Right lobe of liver (tissue), 6 donors: Measurements from ENCODE around the gene RPL18A. TPM values are rescaled to one million over a fixed set of nuclear protein-coding genes. Genes with fewer than 3 reads are reported as not detected.

Source experiments
- ATAC-seq, 4 donors: fragments of 200-7000 bp; cut with Tn5 transposase; one replicate each; pipeline ENCODE4 v1.9.1; 2020; ENCODE audit warnings: mild to moderate bottlenecking in 4 of 4, moderate library complexity in 4 of 4
- DNase-seq, 3 donors: peaks; one replicate each; pipeline ENCODE4 v3.0.0-alpha.2; 2020
- H3K27ac ChIP-seq, 3 donors: fragments of 200-600 bp; one replicate each; pipeline ENCODE4 v1.8.0; 2022
- H3K27me3 ChIP-seq, 2 donors: fragments of 200-600 bp; one replicate each; pipeline ENCODE4 v1.8.0; 2022
- H3K36me3 ChIP-seq, 4 donors: fragments of 200-600 bp; sonication (generic) in 1 of 4; one replicate each; pipeline versions ENCODE4 v1.5.1 to v1.8.0; 2017 to 2022; ENCODE audit warnings: control low read depth in 1 of 4
- H3K4me1 ChIP-seq, 4 donors: fragments of 200-600 bp; sonication (generic) in 1 of 4; one replicate each; pipeline versions ENCODE4 v1.5.1 to v1.8.0; 2017 to 2022; ENCODE audit warnings: control low read depth in 1 of 4
- H3K4me3 ChIP-seq, 3 donors: fragments of 200-600 bp; one replicate each; pipeline ENCODE4 v1.8.0; 2022
- H3K9me3 ChIP-seq, 4 donors: fragments of 200-600 bp; sonication (generic) in 1 of 4; one replicate each; pipeline versions ENCODE4 v1.5.1 to v1.8.0; 2017 to 2022; ENCODE audit warnings: control low read depth in 1 of 4
- POLR2A ChIP-seq: fragments of 450-650 bp; IDR thresholded peaks from one replicate; pipeline ENCODE4 v1.6.1; 2017; ENCODE audit warnings: antibody characterized with exemption, mild to moderate bottlenecking
- WGBS: methylation state at CpG from one replicate; pipeline ENCODE4 v1.1.6; 2018; ENCODE audit warnings: low coverage, low lambda C conversion rate; ENCODE audit not compliant: insufficient coverage; ENCODE audit errors: missing lambda C conversion rate; 5-methylcytosine and 5-hydroxymethylcytosine counted together
- intact Hi-C, 2 donors: fragments of 100-400 bp; cut with DNase I; formaldehyde crosslinking; loops; one replicate each; pipeline versions ENCODE4 v1.11.2 to v1.14.1; 2022
- total RNA-seq, 6 experiments: library from RNA; depleted of rRNA in 2 of 6; stranded (reverse); fragments of >200 nt in 2 of 6; fragmentation: NEBNext Ultra II Directional in 3 of 6; extraction: Animal tissue kit (Norgen Biotek cat#: 25700) in 3 of 6; gene quantifications; one replicate each; pipeline versions ENCODE4 v1.1.0 to v1.2.4, GENCODE V29; 2016 to 2023
- TF ChIP-seq, protein P1 (sequence below), 4 donors: fragments of 200-600 bp in 3 of 4; fragments of 450-650 bp in 1 of 4; IDR thresholded peaks; one replicate each; pipeline versions ENCODE4 v1.5.1 to v1.8.0; 2016 to 2022; ENCODE audit warnings: antibody characterized with exemption in 4 of 4, mild to moderate bottlenecking in 2 of 4
- donor health status: DM: no; HTN: yes; CAD: no.
- donor health status: DM: no; HTN: no; CAD: no.
- donor health status: DM: no; HTN: no; CAD: no.
- donor health status: DM: no; HTN: yes; CAD: no.
- donor health status: DM: no; HTN: yes; CAD: no.

Gene RPL18A
- total RNA-seq, 6 experiments from 2014 or later = 449 to 778 (median 494) TPM

DNA sequence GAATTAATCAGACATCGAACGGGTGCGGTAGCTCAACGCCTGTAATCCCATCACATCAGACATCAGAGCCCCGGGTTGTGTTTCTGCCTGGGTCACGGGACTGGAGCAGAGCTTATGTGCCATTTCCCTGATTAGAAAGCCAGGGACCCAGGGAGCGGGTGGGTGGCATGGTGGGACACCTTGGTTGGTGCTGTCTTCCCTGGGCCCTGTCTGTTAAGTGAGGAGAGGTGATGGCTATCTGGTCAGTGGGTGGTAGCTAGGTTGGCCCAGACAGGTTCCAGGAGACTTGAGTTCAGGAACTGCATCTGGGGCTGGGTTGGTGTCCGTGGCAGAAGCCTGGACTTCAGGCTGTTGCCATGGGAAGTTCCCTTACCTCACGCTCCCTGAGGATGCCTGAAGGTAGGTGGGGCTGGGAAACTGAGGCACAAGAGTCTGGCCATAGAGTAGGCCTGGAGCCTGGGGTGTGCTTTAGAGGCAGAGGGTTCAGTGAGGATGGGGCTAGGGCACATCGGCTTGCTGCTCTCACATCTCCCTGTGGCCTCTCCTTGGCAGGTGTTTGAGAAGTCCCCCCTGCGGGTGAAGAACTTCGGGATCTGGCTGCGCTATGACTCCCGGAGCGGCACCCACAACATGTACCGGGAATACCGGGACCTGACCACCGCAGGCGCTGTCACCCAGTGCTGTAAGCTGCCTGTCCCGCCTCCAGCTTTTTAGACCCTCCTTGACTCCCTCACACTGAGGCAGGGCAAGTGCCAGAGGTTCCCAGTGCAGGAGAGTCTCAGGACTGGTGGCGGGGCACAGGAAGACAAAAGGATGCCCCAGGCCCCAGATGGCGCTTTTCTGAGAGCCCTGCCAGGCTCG lies 2.1 kb downstream of the RPL18A start:
- Histone ChIP-seq H3K4me1 (peaks cover 0 to 13% (median 6%) of the 10 kb centered on the region in 4 donors), H3K4me3 (no peak overlapping the region), H3K27ac (no peak overlapping the region), H3K36me3 (peaks cover 17 to 35% (median 22%) of the 10 kb centered on the region in 4 donors), H3K27me3 (no peaks in the 10 kb centered on the region), H3K9me3 (no peaks in the 10 kb centered on the region)
- ATAC-seq (no peak), DNase-seq (no peak)
- WGBS = 90% methylated on average over 2 of the region's 23 CpGs
- intact Hi-C loops = loop anchor here in 1 of 2 donors (10.0 kb wide), 1 partner anchor 63 kb away; no protein-coding TSS in a partner anchor
- TF ChIP-seq, protein P1, sequence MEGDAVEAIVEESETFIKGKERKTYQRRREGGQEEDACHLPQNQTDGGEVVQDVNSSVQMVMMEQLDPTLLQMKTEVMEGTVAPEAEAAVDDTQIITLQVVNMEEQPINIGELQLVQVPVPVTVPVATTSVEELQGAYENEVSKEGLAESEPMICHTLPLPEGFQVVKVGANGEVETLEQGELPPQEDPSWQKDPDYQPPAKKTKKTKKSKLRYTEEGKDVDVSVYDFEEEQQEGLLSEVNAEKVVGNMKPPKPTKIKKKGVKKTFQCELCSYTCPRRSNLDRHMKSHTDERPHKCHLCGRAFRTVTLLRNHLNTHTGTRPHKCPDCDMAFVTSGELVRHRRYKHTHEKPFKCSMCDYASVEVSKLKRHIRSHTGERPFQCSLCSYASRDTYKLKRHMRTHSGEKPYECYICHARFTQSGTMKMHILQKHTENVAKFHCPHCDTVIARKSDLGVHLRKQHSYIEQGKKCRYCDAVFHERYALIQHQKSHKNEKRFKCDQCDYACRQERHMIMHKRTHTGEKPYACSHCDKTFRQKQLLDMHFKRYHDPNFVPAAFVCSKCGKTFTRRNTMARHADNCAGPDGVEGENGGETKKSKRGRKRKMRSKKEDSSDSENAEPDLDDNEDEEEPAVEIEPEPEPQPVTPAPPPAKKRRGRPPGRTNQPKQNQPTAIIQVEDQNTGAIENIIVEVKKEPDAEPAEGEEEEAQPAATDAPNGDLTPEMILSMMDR (IDR thresholded peaks at IDR 0.05) = no peak
- TF ChIP-seq POLR2A = no peak

DNA sequence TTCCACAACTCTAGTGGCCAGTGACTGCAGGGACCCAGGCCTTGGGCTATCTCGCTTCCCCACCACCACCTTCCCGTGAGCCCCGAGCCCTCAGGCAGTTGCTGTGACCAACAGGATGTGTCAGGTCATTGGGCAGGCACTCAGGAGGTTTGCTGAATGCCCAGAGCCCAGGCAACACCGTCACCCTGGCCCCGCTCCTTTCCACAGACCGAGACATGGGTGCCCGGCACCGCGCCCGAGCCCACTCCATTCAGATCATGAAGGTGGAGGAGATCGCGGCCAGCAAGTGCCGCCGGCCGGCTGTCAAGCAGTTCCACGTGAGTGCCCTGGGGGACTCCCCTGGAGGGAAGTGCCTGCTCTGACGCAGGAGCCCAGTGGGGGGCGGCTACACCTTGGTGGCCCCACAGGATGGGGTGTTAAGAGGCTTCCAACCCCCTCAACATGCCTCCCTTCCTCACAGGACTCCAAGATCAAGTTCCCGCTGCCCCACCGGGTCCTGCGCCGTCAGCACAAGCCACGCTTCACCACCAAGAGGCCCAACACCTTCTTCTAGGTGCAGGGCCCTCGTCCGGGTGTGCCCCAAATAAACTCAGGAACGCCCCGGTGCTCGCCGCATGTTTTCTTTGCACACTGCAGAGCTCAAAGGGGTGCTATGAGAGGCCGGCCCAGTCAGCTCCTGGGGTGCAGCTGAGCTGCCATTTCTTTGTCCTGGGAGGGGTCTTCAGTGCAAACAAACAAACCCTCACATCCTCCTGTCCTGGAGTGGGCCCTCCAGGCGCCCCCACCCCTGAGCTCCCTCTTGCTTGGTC lies 3.2 kb downstream of the RPL18A start:
- no peak for ATAC-seq
- H3K27me3 ChIP-seq = no peaks in the 10 kb centered on the region
- H3K36me3 ChIP-seq = peaks cover 17 to 35% (median 22%) of the 10 kb centered on the region in 4 donors
- no peak overlapping the region for H3K27ac ChIP-seq
- H3K4me3 ChIP-seq = no peak overlapping the region
- H3K4me1 ChIP-seq = peaks cover 0 to 13% (median 6%) of the 10 kb centered on the region in 4 donors
- no peaks in the 10 kb centered on the region for H3K9me3 ChIP-seq
- DNase-seq = no peak
- intact Hi-C loops = loop anchor here in 1 of 2 donors (10.0 kb wide), 1 partner anchor 62 kb away; no protein-coding TSS in a partner anchor
- TF ChIP-seq POLR2A = no peak
- TF ChIP-seq, protein P1 (IDR thresholded peaks at IDR 0.05) = no peak
- WGBS = 88% methylated on average over 3 of the region's 31 CpGs

DNA sequence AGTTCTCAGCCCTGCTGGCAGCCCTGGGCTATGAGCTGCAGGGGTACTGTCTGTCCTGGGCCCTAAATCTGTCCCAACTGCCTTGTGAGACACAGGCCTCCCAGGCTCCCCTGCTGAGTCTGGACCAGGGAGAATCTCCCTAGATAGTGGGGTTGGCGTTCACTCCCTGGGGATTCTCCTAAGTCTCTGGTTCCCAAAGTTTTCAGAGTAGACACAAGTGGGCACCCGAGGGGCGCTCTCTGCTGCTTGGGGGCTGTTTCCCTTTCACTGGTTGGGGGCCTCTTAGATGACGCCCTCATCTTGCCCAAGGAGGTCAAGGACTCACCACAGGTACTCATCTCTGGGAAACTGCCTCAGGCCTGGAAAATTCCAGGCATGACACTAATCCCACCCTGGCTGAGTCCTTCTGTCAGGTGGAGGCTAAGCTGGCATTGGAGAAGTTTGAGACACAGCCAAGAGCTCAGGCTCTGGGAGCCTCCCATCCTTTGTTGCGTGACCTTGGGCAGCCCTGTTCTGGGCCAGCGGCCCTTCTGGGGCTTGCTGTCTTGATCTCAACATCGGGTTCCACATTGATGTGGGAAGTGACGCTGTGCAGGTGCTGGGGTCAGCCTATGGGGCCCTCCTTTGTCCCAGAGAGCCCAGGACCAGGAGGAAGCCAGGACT lies 3.9 kb downstream of the RPL18A start:
- no peak for DNase-seq
- Histone ChIP-seq H3K36me3 (peaks cover 17 to 35% (median 22%) of the 10 kb centered on the region in 4 donors), H3K27ac (no peak overlapping the region)

More for the DNA sequence above, 3.9 kb downstream of the RPL18A start:
- no peak for TF ChIP-seq POLR2A
- TF ChIP-seq, protein P1 (IDR thresholded peaks at IDR 0.05) = no peak
- no peak for ATAC-seq
- WGBS = no CpG with 5 or more reads among the region's 8 CpGs
- no peak overlapping the region for H3K4me3 ChIP-seq
- H3K4me1 ChIP-seq = peaks cover 0 to 13% (median 6%) of the 10 kb centered on the region in 4 donors
- no peaks in the 10 kb centered on the region for H3K9me3 ChIP-seq
- intact Hi-C loops = loop anchor here in 1 of 2 donors (10.0 kb wide), 1 partner anchor 61 kb away; no protein-coding TSS in a partner anchor
- H3K27me3 ChIP-seq = no peaks in the 10 kb centered on the region
